COR-L47 (cell line): Measurements from ENCODE around the gene UBE2E2.
"Not testable (repeated sequence)": the region's sequence is repeated elsewhere in the genome, so short reads cannot be mapped to it uniquely, and the experiment has no call there.

Experiments used
- DNase-seq: peaks from one replicate; lab custom pipeline; 2025; lab: John Stamatoyannopoulos, UW

Gene UBE2E2

DNA sequence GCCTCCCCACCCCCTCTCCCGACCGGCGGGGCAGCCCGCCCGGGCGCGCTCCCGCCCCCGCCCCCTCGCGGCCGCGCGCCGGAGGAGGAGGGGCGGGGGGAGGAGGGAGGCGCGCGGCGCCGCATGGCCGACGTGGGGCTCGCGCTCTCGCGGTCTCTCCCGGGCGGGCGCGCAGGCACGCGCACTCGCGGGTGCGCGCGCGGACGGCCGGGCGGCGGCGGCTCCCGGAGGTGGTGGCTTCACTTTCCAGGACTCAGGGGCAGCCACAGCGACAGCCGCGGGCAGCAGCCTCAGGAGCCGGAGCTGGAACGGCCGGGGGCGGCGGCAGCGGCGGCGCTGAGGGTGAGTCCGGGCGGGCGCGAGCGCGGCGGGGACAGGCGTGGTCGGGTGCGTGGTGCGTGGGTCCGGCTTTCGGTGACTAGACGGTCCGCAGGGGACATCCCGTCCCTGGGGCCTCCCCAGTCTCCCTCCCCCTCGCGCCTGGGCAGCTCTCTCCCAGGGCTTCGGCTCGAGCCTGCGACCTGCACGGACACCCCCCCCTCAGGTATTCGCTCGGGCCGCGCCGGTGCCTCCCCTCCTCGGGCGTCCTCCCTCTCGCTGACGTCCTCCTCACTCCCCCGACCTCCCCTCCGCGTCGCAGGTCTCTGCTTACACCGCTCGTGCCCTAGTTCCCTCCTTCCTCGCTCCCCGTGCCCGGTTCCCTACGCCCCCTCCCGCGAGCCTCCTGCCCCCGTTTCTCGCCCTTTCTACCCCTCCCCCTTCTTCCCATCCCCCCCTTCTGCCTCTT is at the start of gene UBE2E2:
TSS of gene UBE2E2 (plus strand) at position 407 of the 787 bp plus-strand sequence.
- DNase-seq: peak; percentile 16

DNA sequence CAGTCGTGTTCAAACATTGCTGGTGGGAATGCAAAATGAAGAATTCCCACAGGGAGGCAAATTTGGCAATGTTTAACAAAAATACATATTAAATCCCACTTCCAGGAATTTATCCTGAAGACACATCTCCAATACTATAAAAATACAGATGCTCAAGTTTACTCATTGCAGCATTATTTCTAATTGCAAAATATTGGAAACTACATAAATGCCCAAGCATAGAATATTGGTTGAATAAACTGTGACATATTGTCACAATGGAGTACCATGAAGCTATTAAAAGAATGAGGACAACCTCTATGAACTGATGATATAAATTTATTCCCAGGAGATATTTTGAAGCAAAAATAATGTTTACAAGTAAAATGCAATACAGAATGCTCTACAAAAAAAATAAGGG is 49.7 kb upstream of the UBE2E2 start:
- DNase-seq: no peak

DNA sequence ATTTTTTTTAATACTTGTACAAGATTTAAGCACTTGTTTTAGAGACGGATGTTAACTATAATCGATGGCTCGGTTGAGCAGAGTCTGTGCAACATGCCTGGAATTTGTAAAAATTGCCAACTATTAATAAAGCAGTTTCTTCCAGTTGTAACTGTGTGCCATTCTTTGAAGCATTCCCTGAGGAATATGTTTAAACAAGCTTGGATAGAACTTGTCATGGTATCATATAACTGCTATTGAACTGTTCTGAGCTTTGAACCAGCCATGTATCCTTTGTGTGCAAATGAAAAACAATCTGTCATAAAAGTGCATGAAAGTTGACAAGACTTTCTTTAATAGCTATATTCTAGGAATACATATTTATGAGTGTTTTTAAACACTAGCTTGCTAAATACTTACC is 45.8 kb upstream of the UBE2E2 start:
- no peak for DNase-seq

DNA sequence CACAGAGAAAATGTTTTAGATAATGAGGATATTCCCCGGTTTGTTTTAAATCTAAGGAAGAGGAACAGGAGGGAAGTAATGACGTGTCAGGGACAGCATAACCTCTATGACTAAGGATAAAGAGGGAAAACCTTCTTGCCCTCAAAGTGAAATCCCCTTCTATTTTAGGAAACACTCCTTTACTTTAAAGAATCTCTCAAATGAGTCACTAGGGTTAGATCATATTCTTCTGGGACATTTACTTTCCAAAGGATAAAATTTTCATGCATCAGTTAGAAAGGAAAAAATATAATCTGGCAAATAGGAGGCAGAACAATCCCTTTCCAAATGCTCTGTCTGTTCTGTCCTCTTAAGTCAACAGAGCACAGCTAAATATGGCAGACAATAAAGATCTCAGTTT is 43.2 kb upstream of the UBE2E2 start:
- no peak for DNase-seq

GRCh38 chr3:23161308-23161707 is 41.8 kb upstream of the UBE2E2 start:
- DNase-seq: no peak

DNA sequence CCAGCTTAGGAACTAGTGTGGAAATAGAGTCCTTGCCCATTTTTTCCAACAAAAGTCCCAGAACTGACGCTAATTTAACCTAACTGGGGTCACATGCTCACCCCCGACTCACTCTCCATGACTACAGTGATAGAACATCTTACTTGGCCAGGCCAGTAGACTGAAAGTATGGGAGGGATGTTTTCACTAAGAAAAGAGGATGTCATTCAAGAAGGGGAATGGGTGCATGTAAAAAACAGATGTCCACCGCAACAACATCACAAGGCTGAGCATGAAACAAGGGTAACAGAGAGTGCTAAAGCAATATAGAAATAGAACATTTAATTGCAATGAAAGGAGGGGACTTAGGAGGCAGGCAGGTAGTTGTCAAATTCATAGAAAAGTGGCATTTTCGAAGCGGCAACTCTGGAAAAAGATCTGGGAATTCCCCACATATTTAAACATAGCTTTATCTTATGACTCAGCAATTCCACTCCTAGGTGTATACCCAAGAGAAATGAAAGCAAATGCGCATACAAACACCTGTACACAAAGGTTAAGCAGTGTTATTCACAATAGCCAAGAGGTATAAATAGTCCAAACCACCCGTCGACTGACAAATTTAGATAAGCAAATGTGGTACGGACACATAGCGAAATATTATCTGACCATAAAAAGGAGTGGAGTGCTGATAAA is 41.1 kb upstream of the UBE2E2 start:
- DNase-seq: no peak

DNA sequence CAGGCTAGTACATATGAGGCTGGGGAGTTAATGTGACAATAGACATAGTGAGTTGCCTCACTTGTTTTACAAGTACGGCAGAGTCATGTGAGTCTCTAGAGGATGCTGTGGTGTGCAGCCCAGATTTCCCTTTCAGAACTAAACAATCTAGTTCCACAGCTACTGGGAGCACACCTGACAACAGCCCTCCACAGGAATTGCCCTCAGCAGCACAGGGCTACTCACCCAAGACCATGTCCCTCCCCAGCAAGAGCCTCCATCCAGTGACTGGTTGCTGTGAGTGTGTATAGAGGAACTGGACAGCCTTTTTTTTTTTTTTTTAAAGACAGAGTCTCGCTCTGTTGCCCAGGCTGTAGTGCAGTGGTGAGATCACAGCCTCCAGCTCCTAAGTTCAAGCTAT is 40.2 kb upstream of the UBE2E2 start:
- DNase-seq: no peak

GRCh38 chr3:23164746-23165145 is 38.4 kb upstream of the UBE2E2 start:
- DNase-seq: no peak

DNA sequence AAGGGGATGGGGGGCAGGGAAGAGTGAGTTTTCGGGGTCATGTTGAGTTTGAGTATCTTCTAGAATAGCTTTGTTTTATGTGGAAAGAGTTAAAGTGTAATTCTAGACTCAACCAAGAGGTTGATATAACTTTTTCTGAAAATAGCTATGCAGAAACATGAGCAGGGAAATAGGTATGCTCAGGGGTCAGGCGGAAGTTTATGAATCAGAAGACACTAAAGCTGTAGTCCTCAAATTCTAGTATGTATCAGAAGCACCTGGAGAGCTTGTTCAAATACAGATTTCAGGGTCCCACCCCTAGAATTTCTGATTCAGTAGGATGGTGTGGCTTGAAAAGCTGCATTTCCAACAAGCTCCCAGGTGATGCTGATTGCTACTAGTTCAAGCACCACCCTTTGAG is 37.6 kb upstream of the UBE2E2 start:
- DNase-seq: no peak

DNA sequence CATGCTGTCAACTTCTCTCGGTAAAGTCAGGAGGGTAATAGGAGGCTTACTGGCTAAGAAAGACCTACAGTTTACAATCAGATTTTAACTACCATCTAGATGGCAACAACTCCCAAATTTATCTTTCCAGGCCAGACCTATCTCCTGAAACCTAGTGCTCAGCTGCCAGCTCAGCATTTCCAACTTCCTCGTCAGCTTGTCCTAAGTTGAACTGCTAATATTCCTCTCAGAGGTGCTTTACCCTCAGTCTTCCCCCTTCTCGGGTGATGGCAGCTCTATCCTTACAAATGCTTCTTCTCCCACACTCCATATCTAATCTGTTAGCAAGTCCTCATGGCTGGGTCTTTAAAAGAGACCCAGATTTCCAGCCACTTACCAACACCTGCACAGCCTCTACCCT is 36.9 kb upstream of the UBE2E2 start:
- DNase-seq: no peak

- DNase-seq: no peak
Measured at GRCh38 chr3:23166845-23167244, 36.3 kb upstream of the UBE2E2 start.

GRCh38 chr3:23169551-23169950 is 33.6 kb upstream of the UBE2E2 start:
- DNase-seq: no peak

DNA sequence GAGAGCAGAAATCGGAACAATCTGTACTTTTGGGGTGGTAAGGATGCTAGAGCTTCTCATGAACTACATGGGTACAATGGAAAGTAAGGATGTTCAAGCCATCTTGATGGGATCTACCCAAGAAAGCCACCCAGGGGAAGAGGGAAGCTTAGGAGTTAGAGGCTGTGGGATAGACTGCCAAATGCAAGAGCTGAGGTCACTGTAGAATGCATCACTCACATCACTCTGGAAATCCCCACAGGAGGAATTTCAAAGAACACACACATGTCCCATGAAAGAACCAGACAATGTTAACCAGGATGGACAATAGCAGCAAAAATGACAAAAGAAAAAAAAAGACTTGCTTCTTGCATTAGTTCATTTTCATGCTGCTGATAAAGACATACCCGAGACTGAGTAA is 32.8 kb upstream of the UBE2E2 start:
- DNase-seq: no peak

- DNase-seq: no peak
Measured at GRCh38 chr3:23172059-23172458, 31.1 kb upstream of the UBE2E2 start.

GRCh38 chr3:23174426-23175039 is 28.6 kb upstream of the UBE2E2 start:
- no peak for DNase-seq

- no peak for DNase-seq
Measured at GRCh38 chr3:23175341-23176083, 27.6 kb upstream of the UBE2E2 start.

DNA sequence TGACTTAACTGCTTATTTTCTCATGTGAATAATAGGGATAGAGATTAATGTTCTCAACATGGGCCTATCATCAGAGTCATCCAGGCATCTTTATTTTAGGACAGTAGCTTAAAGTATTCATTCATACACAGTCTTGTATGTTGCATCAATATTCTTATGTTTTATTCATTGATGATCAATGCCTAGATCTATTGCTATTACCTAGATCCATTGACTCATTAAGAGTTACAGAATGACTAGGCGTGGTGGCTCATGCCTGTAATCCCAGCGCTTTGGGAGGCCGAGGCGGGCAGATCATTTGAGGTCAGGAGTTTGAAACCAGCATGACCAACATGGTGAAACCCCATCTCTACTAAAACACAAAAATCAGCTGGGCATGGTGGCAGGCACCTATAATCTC is 26.3 kb upstream of the UBE2E2 start:
- not testable (repeated sequence) for DNase-seq

DNA sequence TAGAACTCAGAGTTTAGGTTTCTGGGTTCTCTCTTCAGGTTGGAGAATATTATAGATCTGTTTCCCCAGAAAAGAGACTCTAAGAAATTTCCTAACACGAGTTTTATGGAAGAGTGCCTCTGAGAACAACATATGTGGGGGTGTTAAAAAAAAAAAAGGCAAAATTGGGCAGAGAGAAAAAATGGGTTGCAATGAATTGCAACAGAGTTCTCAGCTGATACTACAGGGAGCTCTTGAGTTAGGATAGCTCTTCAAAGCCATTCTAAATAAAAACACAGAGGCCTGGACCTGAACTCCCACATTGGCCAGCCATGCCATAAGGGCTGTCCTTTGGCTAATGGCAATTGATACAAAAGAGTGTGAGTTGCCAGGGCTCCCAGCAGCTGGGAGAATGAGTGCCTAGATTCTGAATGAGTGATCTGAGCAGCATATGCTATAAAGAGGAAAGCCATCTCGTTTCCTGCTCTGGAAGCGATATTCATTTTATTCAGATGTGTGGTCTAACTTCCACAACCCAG is 20.1 kb upstream of the UBE2E2 start:
- DNase-seq: no peak

GRCh38 chr3:23183731-23184130 is 19.4 kb upstream of the UBE2E2 start:
- no peak for DNase-seq

- DNase-seq: no peak
Measured at GRCh38 chr3:23185861-23186260, 17.3 kb upstream of the UBE2E2 start.

DNA sequence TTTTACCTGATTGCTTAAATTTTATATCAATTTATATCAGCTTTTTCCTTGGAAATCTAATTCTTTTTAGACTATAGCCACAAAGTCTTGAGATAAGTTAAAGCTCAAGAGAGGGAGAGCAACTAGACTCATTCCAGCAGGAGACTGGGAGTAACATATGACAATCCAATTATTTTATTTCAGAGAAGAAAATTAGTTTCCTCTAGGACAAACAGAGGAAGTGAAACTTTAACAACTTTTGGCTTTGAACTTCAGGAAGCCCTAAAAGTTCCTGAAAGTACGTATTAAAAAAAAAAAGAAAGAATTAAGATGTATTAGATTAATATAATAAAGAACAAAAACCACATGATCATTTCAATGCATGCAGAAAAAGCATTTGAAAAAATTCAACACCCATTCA is 13.9 kb upstream of the UBE2E2 start:
- no peak for DNase-seq

- no peak for DNase-seq
Measured at GRCh38 chr3:23192816-23193215, 10.3 kb upstream of the UBE2E2 start.
